Measurements from ENCODE around the gene ZNF747. TPM values are rescaled to one million over a fixed set of nuclear protein-coding genes. Genes with fewer than 3 reads are reported as not detected.

The ZNF747 gene
- total and polyA plus RNA-seq, 7 donors: 6.0 to 15.5 (median 11.4) TPM

- Histone ChIP-seq H3K27ac (no peak overlapping the region), H3K9me3 (no peaks in the 10 kb centered on the region), H3K4me3 (no peak overlapping the region), H3K36me3 (no peaks in the 10 kb centered on the region), H3K27me3 (no peaks in the 10 kb centered on the region), H3K4me1 (no peaks in the 10 kb centered on the region)
- no peak for TF ChIP-seq EP300 (IDR thresholded peaks at IDR 0.05)
- no peak for TF ChIP-seq CTCF (IDR thresholded peaks at IDR 0.05)
- TF ChIP-seq POLR2A (IDR thresholded peaks at IDR 0.05): no peak
- TF ChIP-seq POLR2AphosphoS5 (IDR thresholded peaks at IDR 0.05): no peak
- WGBS, 2 donors: 97% methylated on average over 3 of the region's 3 CpGs
- DNase-seq: no peak
- intact Hi-C loops (cut with DNase I): no loop called here
Observed at GRCh38 chr16:30511509-30511908, 23.1 kb downstream of the ZNF747 start.

DNA sequence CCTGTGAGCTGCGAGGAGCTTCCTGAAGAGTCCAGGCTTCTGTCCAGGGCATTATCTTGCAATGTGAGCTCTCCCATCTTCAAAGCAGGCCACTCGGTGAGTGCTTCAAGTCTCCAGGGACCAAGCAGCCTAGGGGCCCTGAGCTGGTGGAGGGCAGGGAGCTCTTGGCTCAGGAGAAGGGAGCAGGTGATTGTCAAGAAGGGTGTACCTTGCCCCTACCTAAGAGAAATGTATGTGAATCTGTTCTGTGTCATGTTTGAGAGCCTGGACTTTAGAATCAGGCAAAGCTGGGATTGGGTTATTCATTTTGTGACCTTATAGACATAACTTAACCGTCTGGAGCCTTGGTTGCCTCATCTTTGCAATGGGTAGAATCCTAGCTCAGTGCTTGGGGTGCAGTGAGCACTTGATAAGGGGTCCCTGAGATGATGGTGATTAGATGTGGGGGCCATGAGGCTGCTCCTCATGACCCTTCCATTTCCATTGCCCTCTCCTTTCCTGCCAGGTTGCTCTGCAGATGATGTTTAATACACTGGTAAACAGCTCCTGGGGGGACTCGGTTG, 24.2 kb downstream of the ZNF747 start:
- no peaks in the 10 kb centered on the region for H3K27me3 ChIP-seq

DNA sequence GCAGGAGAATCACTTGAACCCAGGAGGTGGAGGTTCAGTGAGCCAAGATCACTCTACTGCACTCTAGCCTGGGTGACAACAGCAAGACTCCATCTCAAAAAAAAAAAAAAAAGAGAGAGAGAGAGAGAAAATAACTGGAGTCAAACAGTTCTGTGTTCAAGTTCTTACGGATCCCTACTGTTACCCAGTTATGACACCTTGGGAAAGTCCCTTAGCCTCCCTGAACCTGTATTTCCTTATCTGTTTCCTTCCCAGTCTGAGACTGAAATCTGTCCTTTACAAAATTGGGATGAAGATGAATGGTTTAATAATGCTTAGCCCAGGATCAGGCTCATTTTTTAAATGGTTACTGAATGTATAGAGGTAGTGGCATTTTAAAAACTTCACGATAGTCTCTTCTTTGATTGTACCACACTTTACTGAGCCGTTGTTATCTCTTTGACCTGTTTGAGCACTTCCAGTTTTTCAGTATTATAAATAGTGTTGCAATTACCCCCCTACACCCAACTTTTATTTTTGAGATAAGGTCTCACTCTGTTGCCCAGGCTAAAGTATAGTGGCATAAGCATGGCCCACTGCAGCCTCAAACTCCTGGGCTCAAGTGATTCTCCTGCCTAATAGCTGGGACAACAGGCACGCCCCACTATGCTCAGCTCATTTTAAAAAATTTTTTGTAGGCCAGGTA, 25.4 kb downstream of the ZNF747 start:
- intact Hi-C loops (cut with DNase I): no loop called here
- Histone ChIP-seq H3K27me3 (no peaks in the 10 kb centered on the region), H3K4me1 (no peaks in the 10 kb centered on the region), H3K36me3 (no peaks in the 10 kb centered on the region), H3K4me3 (no peak overlapping the region), H3K9me3 (no peaks in the 10 kb centered on the region), H3K27ac (no peak overlapping the region)
- no peak for DNase-seq
- TF ChIP-seq CTCF (IDR thresholded peaks at IDR 0.05): no peak
- no peak for TF ChIP-seq POLR2AphosphoS5 (IDR thresholded peaks at IDR 0.05)
- TF ChIP-seq POLR2A (IDR thresholded peaks at IDR 0.05): no peak
- no peak for TF ChIP-seq EP300 (IDR thresholded peaks at IDR 0.05)
- 37 to 72% methylated on average over 4 of the region's 4 CpGs for WGBS, 2 donors

More for the DNA sequence above, 24.2 kb downstream of the ZNF747 start:
- H3K27ac ChIP-seq: no peak overlapping the region
- no peak for DNase-seq
- H3K9me3 ChIP-seq: no peaks in the 10 kb centered on the region
- 47 to 68% methylated on average over 4 of the region's 4 CpGs for WGBS, 2 donors
- H3K4me1 ChIP-seq: no peaks in the 10 kb centered on the region
- TF ChIP-seq POLR2A (IDR thresholded peaks at IDR 0.05) (no peak), POLR2AphosphoS5 (IDR thresholded peaks at IDR 0.05) (no peak), EP300 (IDR thresholded peaks at IDR 0.05) (no peak), CTCF (IDR thresholded peaks at IDR 0.05) (no peak)
- no peak overlapping the region for H3K4me3 ChIP-seq
- H3K36me3 ChIP-seq: no peaks in the 10 kb centered on the region
- intact Hi-C loops (cut with DNase I): no loop called here

- DNase-seq: no peak
- Histone ChIP-seq H3K36me3 (no peaks in the 10 kb centered on the region), H3K4me1 (no peaks in the 10 kb centered on the region), H3K27me3 (no peaks in the 10 kb centered on the region), H3K4me3 (no peak overlapping the region), H3K27ac (no peak overlapping the region), H3K9me3 (no peaks in the 10 kb centered on the region)
- no peak for TF ChIP-seq CTCF (IDR thresholded peaks at IDR 0.05)
- no peak for TF ChIP-seq POLR2AphosphoS5 (IDR thresholded peaks at IDR 0.05)
- TF ChIP-seq EP300 (IDR thresholded peaks at IDR 0.05): no peak
- no peak for TF ChIP-seq POLR2A (IDR thresholded peaks at IDR 0.05)
- WGBS, 2 donors: 84 to 86% methylated on average over 6 of the region's 6 CpGs
- intact Hi-C loops (cut with DNase I): no loop called here
Observed at GRCh38 chr16:30503403-30504296, 31.0 kb downstream of the ZNF747 start.
